Progenitor cell of endocrine pancreas (in vitro differentiated cells): ENCODE measurements around the gene ABCC1. TPM values are rescaled to one million over a fixed set of nuclear protein-coding genes. Genes with fewer than 3 reads are reported as not detected.

Experiments used
- DNase-seq: peaks from one replicate; pipeline ENCODE4 v3.0.0; 2021; ENCODE audit warnings: low spot score; ENCODE audit not compliant: unreplicated experiment
- H3K27ac Mint-ChIP-seq: 2 replicates; pipeline ENCODE4 v1.8.0; 2021; ENCODE audit warnings: mild to moderate bottlenecking, moderate library complexity, mixed read lengths
- H3K27me3 Mint-ChIP-seq: 2 replicates; pipeline ENCODE4 v1.8.0; 2021; ENCODE audit warnings: mixed read lengths
- H3K36me3 Mint-ChIP-seq: 2 replicates; pipeline ENCODE4 v1.8.0; 2022; ENCODE audit warnings: mixed read lengths; ENCODE audit not compliant: insufficient read depth
- H3K4me1 Mint-ChIP-seq: 2 replicates; pipeline ENCODE4 v1.8.0; 2021; ENCODE audit warnings: low read depth, mixed read lengths
- H3K4me3 Mint-ChIP-seq: 2 replicates; pipeline ENCODE4 v1.8.0; 2021; ENCODE audit warnings: low read depth, mild to moderate bottlenecking, moderate library complexity, mixed read lengths
- H3K9me3 Mint-ChIP-seq: 2 replicates; pipeline ENCODE4 v1.8.0; 2021; ENCODE audit warnings: low read depth, mixed read lengths
- total RNA-seq: library from RNA; stranded (reverse); gene quantifications from 2 replicates; pipeline ENCODE4 v1.2.1, GENCODE V29; 2021
- TF ChIP-seq, protein P1 (sequence below): fragments of 200-600 bp; sonication (generic); IDR thresholded peaks from one replicate; pipeline ENCODE4 v1.5.0; 2021; ENCODE audit warnings: antibody characterized with exemption, mild to moderate bottlenecking; ENCODE audit not compliant: unreplicated experiment

ABCC1 gene
- total RNA-seq, 1 donor from 2014 or later, result 47.2 TPM

GRCh38 chr16:15966420-15966819 lies 17.0 kb downstream of the ABCC1 start:
- H3K9me3 Mint-ChIP-seq, result peaks cover 16% of the 10 kb centered on the region
- TF ChIP-seq, protein P1, sequence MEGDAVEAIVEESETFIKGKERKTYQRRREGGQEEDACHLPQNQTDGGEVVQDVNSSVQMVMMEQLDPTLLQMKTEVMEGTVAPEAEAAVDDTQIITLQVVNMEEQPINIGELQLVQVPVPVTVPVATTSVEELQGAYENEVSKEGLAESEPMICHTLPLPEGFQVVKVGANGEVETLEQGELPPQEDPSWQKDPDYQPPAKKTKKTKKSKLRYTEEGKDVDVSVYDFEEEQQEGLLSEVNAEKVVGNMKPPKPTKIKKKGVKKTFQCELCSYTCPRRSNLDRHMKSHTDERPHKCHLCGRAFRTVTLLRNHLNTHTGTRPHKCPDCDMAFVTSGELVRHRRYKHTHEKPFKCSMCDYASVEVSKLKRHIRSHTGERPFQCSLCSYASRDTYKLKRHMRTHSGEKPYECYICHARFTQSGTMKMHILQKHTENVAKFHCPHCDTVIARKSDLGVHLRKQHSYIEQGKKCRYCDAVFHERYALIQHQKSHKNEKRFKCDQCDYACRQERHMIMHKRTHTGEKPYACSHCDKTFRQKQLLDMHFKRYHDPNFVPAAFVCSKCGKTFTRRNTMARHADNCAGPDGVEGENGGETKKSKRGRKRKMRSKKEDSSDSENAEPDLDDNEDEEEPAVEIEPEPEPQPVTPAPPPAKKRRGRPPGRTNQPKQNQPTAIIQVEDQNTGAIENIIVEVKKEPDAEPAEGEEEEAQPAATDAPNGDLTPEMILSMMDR, result no peak
- H3K27ac Mint-ChIP-seq, result no peak overlapping the region
- DNase-seq, result no peak
- H3K27me3 Mint-ChIP-seq, result no peaks in the 10 kb centered on the region
- no peak overlapping the region for H3K4me3 Mint-ChIP-seq
- H3K36me3 Mint-ChIP-seq, result peaks cover 16% of the 10 kb centered on the region
- peaks cover 5% of the 10 kb centered on the region for H3K4me1 Mint-ChIP-seq

GRCh38 chr16:15966836-15967546 lies 17.6 kb downstream of the ABCC1 start:
- peaks cover 19% of the 10 kb centered on the region for H3K36me3 Mint-ChIP-seq
- H3K27me3 Mint-ChIP-seq, result no peaks in the 10 kb centered on the region
- no peak overlapping the region for H3K4me3 Mint-ChIP-seq
- peaks cover 19% of the 10 kb centered on the region for H3K9me3 Mint-ChIP-seq
- TF ChIP-seq, protein P1, result no peak
- no peak overlapping the region for H3K27ac Mint-ChIP-seq
- peaks cover 5% of the 10 kb centered on the region for H3K4me1 Mint-ChIP-seq
- no peak for DNase-seq

GRCh38 chr16:15967655-15968315 lies 18.4 kb downstream of the ABCC1 start:
- H3K36me3 Mint-ChIP-seq, result peaks cover 20% of the 10 kb centered on the region
- no peaks in the 10 kb centered on the region for H3K27me3 Mint-ChIP-seq
- no peak overlapping the region for H3K27ac Mint-ChIP-seq
- TF ChIP-seq, protein P1, result no peak
- H3K9me3 Mint-ChIP-seq, result peaks cover 18% of the 10 kb centered on the region
- no peak for DNase-seq
- H3K4me3 Mint-ChIP-seq, result no peak overlapping the region
- peaks cover 5% of the 10 kb centered on the region for H3K4me1 Mint-ChIP-seq

DNA sequence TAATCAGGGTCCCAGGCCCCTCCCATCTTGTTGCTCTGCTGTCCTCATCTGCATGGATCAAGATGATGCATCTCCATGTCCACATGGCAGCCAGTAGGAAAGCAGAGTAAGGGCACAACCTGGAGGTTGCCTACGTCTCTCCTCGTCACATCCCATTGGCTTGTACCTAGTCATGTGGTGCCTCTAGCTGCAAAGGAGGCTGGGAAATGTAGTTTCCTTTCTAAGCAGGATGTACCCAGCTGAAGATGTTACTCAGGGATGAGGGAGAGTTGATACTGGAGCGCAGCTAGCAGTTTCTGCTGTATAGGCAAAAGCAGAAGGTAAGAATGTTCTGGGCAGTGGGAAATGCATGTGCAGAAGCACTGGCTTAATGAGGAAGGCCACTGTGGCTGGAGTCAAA lies 20.8 kb downstream of the ABCC1 start:
- Mint-ChIP-seq H3K27me3 (no peaks in the 10 kb centered on the region), H3K9me3 (peaks cover 13% of the 10 kb centered on the region), H3K36me3 (peaks cover 17% of the 10 kb centered on the region), H3K4me1 (peaks cover 5% of the 10 kb centered on the region), H3K4me3 (no peak overlapping the region), H3K27ac (no peak overlapping the region)
- TF ChIP-seq, protein P1, result no peak
- DNase-seq, result no peak

DNA sequence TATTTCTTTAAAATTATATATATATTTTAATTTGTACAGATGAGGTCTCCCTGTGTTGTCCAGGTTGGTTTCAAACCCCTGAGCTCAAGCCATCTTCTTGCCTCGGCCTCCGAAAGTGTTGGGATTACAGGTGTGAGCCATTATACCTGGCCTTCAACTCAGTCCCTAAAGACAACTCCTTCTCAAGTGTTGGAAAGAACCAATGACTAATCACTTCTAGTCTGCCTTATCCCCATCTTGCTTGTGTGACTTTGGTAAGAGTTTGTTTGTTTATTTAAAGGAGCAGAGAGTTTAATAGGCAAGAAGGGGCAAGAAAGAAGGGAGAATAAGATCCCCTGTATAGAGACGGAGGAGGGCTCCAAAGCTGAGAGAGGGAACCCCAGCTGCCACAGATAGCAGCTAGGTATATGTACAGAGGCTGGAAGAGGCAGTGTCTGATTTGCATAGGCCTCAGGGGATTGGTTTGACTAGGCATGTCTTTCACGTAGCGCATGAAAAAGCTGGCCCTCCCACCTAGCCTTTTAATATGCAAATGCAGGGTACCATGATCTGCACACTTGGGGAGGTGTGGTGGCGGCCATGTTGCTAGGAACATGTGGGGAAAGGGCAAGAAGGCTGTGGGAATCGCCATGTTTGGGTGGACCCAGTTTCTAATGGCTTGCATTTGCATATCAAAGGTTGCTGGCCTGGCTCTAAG lies 21.5 kb downstream of the ABCC1 start:
- H3K4me1 Mint-ChIP-seq, result peaks cover 4% of the 10 kb centered on the region
- no peak for DNase-seq
- TF ChIP-seq, protein P1, result no peak
- H3K4me3 Mint-ChIP-seq, result no peak overlapping the region
- H3K36me3 Mint-ChIP-seq, result peaks cover 17% of the 10 kb centered on the region
- H3K9me3 Mint-ChIP-seq, result peaks cover 13% of the 10 kb centered on the region
- H3K27me3 Mint-ChIP-seq, result no peaks in the 10 kb centered on the region
- H3K27ac Mint-ChIP-seq, result no peak overlapping the region
